Neutrophil (primary cell): ENCODE data around the gene TRMT6.

Experiments
- H3K27ac ChIP-seq: fragments of 200-600 bp; sonication (generic); 2 replicates; pipeline ENCODE4 v1.5.1; 2016; ENCODE audit warnings: mild to moderate bottlenecking, moderate library complexity
- H3K27me3 ChIP-seq: fragments of 200-600 bp; sonication (generic); 2 replicates; pipeline ENCODE4 v1.6.0; 2016; ENCODE audit warnings: mild to moderate bottlenecking
- H3K36me3 ChIP-seq: fragments of 200-600 bp; sonication (generic); 2 replicates; pipeline ENCODE4 v1.5.1; 2017
- H3K4me1 ChIP-seq, 2 experiments: fragments of 200-600 bp in 1 of 2; sonication (generic) in 1 of 2; 1 replicate in 1 of 2; 2 replicates in 1 of 2; pipeline versions ENCODE4 v1.5.1 to v1.6.1; 2013 to 2016; ENCODE audit warnings: low read depth in 1 of 2, low read length in 1 of 2, mild to moderate bottlenecking in 1 of 2, moderate library complexity in 1 of 2; ENCODE audit not compliant: control insufficient read depth in 1 of 2, insufficient read depth in 1 of 2
- H3K4me3 ChIP-seq, 2 experiments: fragments of 200-600 bp in 1 of 2; sonication (generic) in 1 of 2; 1 replicate in 1 of 2; 2 replicates in 1 of 2; pipeline ENCODE4 v1.5.1; 2013 to 2016; ENCODE audit warnings: low read depth in 1 of 2, low read length in 1 of 2, mild to moderate bottlenecking in 1 of 2, moderate library complexity in 1 of 2
- H3K9me3 ChIP-seq: fragments of 200-600 bp; sonication (generic); 2 replicates; pipeline ENCODE4 v1.5.1; 2016
- TF ChIP-seq, protein P1 (sequence below): fragments of 200-600 bp; sonication (generic); IDR thresholded peaks from 2 replicates; pipeline ENCODE4 v1.5.1; 2016; ENCODE audit warnings: antibody characterized with exemption

Gene TRMT6

DNA sequence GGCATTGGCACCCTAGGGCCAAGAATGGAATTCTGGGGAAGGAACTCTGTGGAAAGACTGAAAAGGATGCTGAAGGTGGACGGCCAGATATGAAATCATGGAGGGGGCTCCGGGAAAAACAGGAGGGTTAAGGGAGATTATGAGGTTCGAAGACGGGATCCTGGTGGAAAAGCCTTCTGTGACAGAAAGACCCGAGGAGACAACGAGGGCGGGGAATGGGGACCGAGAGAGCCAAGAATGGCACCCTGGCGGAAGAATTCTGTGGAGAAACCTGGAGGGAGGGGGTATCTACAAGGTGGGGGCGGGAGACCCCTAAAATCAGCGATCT, 426 bp downstream of the TRMT6 start:
- Histone ChIP-seq H3K9me3 (no peaks in the 10 kb centered on the region), H3K27ac (peak overlapping the region; percentile 68), H3K4me3 (peak overlapping the region; percentile 82 to 84), H3K4me1 (peaks cover 51% of the 10 kb centered on the region in 2 experiments), H3K36me3 (peaks cover 28% of the 10 kb centered on the region), H3K27me3 (no peaks in the 10 kb centered on the region)
- TF ChIP-seq, protein P1, sequence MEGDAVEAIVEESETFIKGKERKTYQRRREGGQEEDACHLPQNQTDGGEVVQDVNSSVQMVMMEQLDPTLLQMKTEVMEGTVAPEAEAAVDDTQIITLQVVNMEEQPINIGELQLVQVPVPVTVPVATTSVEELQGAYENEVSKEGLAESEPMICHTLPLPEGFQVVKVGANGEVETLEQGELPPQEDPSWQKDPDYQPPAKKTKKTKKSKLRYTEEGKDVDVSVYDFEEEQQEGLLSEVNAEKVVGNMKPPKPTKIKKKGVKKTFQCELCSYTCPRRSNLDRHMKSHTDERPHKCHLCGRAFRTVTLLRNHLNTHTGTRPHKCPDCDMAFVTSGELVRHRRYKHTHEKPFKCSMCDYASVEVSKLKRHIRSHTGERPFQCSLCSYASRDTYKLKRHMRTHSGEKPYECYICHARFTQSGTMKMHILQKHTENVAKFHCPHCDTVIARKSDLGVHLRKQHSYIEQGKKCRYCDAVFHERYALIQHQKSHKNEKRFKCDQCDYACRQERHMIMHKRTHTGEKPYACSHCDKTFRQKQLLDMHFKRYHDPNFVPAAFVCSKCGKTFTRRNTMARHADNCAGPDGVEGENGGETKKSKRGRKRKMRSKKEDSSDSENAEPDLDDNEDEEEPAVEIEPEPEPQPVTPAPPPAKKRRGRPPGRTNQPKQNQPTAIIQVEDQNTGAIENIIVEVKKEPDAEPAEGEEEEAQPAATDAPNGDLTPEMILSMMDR = no peak

GRCh38 chr20:5947276-5947675, 3.1 kb downstream of the TRMT6 start:
- peaks cover 39% of the 10 kb centered on the region for H3K36me3 ChIP-seq
- no peaks in the 10 kb centered on the region for H3K9me3 ChIP-seq
- H3K4me1 ChIP-seq = peaks cover 49 to 51% of the 10 kb centered on the region in 2 experiments
- TF ChIP-seq, protein P1 = no peak
- H3K27me3 ChIP-seq = no peaks in the 10 kb centered on the region
- H3K4me3 ChIP-seq = no peak overlapping the region
- peak overlapping the region; percentile 67 for H3K27ac ChIP-seq

DNA sequence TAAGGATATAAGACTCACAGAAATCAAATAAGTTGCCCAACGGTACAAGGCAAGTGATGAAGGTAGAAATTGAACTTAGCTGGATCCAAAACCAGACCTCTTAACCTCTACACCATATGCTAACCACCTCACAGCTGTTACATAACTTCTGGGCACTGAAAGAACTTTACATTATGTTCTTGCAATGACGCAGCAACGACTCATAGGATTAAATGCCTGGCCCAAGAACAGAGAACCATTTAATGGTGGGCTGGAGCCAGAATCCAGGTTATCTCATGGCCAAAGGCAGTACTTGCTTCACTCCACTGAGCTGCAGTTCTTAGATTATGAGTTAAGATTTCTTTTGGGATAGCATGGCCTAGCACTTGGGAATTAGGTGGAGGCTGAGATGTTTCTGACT, 4.4 kb downstream of the TRMT6 start:
- Histone ChIP-seq H3K9me3 (no peaks in the 10 kb centered on the region), H3K4me3 (no peak overlapping the region), H3K27me3 (no peaks in the 10 kb centered on the region), H3K27ac (no peak overlapping the region), H3K4me1 (peaks cover 36 to 40% of the 10 kb centered on the region in 2 experiments), H3K36me3 (peaks cover 53% of the 10 kb centered on the region)
- TF ChIP-seq, protein P1 = no peak

- Histone ChIP-seq H3K27me3 (no peaks in the 10 kb centered on the region), H3K36me3 (peaks cover 67% of the 10 kb centered on the region), H3K27ac (no peak overlapping the region), H3K9me3 (no peaks in the 10 kb centered on the region), H3K4me3 (no peak overlapping the region), H3K4me1 (no peaks in the 10 kb centered on the region)
- TF ChIP-seq, protein P1 = no peak
Observed at GRCh38 chr20:5938456-5939029, 11.8 kb downstream of the TRMT6 start.

DNA sequence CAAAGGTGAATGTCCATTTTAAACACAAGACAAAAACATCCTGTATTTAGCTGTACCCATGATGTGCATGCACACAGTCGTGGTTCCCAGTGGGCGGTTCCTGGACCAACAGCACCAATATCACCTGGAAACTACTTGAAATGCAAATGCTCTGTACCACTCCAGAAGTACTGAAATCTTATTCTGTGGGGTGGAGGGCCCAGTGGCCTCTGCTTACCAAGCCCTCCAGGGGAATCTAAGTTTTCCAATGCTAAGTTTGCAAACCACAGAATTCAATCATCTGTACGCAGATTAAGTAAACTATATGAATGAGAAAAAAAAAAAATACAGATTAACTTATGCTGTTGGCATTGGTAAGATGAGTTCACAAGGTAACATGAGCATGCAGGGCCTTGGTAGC, 14.1 kb downstream of the TRMT6 start:
- Histone ChIP-seq H3K27me3 (no peaks in the 10 kb centered on the region), H3K4me1 (no peaks in the 10 kb centered on the region), H3K36me3 (peaks cover 44% of the 10 kb centered on the region), H3K9me3 (no peaks in the 10 kb centered on the region), H3K4me3 (no peak overlapping the region), H3K27ac (no peak overlapping the region)
- TF ChIP-seq, protein P1 = no peak

- Histone ChIP-seq H3K4me1 (no peaks in the 10 kb centered on the region), H3K9me3 (no peaks in the 10 kb centered on the region)
Observed at GRCh38 chr20:5935384-5935783, 14.9 kb downstream of the TRMT6 start.

More at GRCh38 chr20:5935384-5935783, 14.9 kb downstream of the TRMT6 start:
- H3K27ac ChIP-seq = no peak overlapping the region
- H3K36me3 ChIP-seq = peaks cover 36% of the 10 kb centered on the region
- H3K4me3 ChIP-seq = no peak overlapping the region
- H3K27me3 ChIP-seq = no peaks in the 10 kb centered on the region
- TF ChIP-seq, protein P1 = no peak
